Hepatocyte (in vitro differentiated cells): ENCODE data around the gene STK32B.

Source experiments
- CTCF ChIP-seq: fragments of 200-600 bp; sonication (generic); IDR thresholded peaks from 2 replicates; pipeline ENCODE4 v1.5.1; 2016; ENCODE audit warnings: antibody characterized with exemption, mild to moderate bottlenecking; ENCODE audit not compliant: poor library complexity
- EZH2phosphoT487 ChIP-seq: fragments of 200-600 bp; sonication (generic); IDR thresholded peaks from one replicate; pipeline ENCODE4 v1.6.1; 2018; ENCODE audit warnings: antibody characterized with exemption, mild to moderate bottlenecking, low read depth, moderate library complexity; ENCODE audit not compliant: unreplicated experiment, severe bottlenecking

- TF ChIP-seq CTCF (no peak), EZH2phosphoT487 (no peak)
Observed at GRCh38 chr4:5378002-5378401, 326.7 kb downstream of the STK32B start.
